ENCODE results near the gene CASQ2. TPM values are rescaled to one million over a fixed set of nuclear protein-coding genes. Genes with fewer than 3 reads are reported as not detected.

Gene CASQ2
- total RNA-seq, 1 donor from 2014 or later, result not detected

DNA sequence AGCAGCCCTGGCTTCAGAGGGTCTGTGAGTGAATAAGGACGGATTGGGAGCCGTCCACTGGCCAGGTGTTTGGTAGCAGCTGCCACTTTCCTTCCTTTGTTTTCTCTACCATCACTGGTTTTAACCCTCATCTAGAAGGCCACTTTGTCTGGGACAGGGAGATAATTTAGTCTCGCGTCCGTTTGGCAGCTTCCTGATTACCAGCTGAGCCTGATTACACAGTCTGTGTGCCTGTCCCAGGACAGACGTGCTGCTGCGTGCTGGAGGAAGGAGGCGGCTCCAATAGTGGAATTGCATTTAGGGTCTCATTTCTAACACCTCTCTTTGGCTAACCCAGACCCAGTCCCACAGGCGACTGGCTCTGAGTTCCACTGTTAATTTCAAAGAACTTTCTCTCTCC lies 24.6 kb upstream of the CASQ2 start:
- H3K36me3 Mint-ChIP-seq (ENCODE audit: insufficient read depth), result no peaks in the 10 kb centered on the region
- no peak overlapping the region for H3K4me3 Mint-ChIP-seq (ENCODE audit: low read depth)
- DNase-seq (ENCODE audit: low spot score, unreplicated experiment), result no peak
- H3K4me1 Mint-ChIP-seq (ENCODE audit: low read depth), result peaks cover 10% of the 10 kb centered on the region
- TF ChIP-seq, protein P1, sequence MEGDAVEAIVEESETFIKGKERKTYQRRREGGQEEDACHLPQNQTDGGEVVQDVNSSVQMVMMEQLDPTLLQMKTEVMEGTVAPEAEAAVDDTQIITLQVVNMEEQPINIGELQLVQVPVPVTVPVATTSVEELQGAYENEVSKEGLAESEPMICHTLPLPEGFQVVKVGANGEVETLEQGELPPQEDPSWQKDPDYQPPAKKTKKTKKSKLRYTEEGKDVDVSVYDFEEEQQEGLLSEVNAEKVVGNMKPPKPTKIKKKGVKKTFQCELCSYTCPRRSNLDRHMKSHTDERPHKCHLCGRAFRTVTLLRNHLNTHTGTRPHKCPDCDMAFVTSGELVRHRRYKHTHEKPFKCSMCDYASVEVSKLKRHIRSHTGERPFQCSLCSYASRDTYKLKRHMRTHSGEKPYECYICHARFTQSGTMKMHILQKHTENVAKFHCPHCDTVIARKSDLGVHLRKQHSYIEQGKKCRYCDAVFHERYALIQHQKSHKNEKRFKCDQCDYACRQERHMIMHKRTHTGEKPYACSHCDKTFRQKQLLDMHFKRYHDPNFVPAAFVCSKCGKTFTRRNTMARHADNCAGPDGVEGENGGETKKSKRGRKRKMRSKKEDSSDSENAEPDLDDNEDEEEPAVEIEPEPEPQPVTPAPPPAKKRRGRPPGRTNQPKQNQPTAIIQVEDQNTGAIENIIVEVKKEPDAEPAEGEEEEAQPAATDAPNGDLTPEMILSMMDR (IDR thresholded peaks at IDR 0.05; ENCODE audit: unreplicated experiment), result no peak
- H3K27ac Mint-ChIP-seq, result no peak overlapping the region
- H3K9me3 Mint-ChIP-seq (ENCODE audit: low read depth), result no peaks in the 10 kb centered on the region
- peaks cover 12% of the 10 kb centered on the region for H3K27me3 Mint-ChIP-seq

DNA sequence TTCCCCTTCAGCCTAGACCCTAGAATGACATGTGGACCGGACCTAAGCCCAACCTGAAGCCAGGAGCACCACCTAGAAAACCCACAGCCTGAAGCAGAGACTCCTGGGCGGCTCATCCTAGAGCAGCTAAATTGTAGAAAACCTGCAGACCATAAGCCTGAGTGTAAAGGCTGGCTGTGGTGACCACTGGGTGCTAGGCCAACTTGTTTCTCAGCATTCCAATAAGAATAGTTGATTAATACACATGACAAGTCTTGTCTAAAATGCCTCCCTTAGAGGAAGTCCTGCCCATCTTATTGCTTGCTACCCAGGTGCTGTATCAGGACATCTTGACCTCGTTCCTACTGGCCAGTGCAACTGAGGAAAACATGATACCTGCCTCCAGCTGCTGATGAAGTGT lies 23.3 kb upstream of the CASQ2 start:
- H3K27me3 Mint-ChIP-seq, result peaks cover 12% of the 10 kb centered on the region
- H3K4me1 Mint-ChIP-seq (ENCODE audit: low read depth), result peaks cover 10% of the 10 kb centered on the region
- TF ChIP-seq, protein P1 (IDR thresholded peaks at IDR 0.05; ENCODE audit: unreplicated experiment), result no peak
- peaks cover 5% of the 10 kb centered on the region for H3K9me3 Mint-ChIP-seq (ENCODE audit: low read depth)
- no peak overlapping the region for H3K4me3 Mint-ChIP-seq (ENCODE audit: low read depth)
- no peaks in the 10 kb centered on the region for H3K36me3 Mint-ChIP-seq (ENCODE audit: insufficient read depth)
- no peak overlapping the region for H3K27ac Mint-ChIP-seq
- DNase-seq (ENCODE audit: low spot score, unreplicated experiment), result no peak

DNA sequence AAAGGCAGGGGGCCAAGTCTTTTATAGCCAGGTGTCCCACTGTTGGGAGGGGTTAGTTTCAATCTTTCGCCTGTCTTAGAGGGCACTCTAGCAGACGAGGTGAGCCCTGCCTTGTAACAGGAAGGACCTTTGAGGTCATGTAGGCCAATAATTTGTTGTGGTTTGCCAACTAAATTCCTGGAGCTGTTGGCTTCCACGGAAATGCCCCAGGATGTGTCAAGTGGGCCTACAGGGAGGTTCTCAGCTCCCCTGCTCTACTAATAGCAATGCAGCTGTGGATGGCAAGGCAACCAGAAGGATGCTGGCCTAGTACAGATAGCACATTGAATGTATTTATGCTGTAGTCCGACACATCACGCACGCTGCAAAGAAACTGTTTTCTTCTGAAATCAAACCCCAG lies 22.3 kb upstream of the CASQ2 start:
- H3K27ac Mint-ChIP-seq, result no peak overlapping the region
- TF ChIP-seq, protein P1 (IDR thresholded peaks at IDR 0.05; ENCODE audit: unreplicated experiment), result no peak

DNA sequence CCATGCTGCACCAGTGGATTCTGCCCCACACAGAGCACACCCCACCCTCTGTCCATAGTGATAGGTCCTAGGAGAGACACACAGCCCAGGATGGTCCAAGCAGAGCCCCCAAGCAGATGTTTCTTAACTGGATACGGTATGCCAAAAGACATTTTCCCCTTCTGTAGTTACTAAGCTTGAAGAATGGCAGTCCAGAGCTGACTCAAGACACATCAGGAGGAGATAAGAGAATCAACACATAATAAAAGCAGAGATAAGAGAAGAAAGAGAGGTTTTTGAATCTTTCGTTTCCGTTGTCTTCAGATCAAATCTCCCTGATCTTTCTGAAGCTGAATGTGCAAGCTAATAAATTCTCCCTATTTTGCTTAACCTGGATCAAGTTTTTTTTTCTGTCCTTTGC lies 21.8 kb upstream of the CASQ2 start:
- H3K27ac Mint-ChIP-seq, result no peak overlapping the region
- H3K9me3 Mint-ChIP-seq (ENCODE audit: low read depth), result peaks cover 8% of the 10 kb centered on the region
- peaks cover 12% of the 10 kb centered on the region for H3K27me3 Mint-ChIP-seq
- no peak for DNase-seq (ENCODE audit: low spot score, unreplicated experiment)
- H3K4me3 Mint-ChIP-seq (ENCODE audit: low read depth), result no peak overlapping the region
- H3K36me3 Mint-ChIP-seq (ENCODE audit: insufficient read depth), result no peaks in the 10 kb centered on the region
- TF ChIP-seq, protein P1 (IDR thresholded peaks at IDR 0.05; ENCODE audit: unreplicated experiment), result no peak
- H3K4me1 Mint-ChIP-seq (ENCODE audit: low read depth), result peaks cover 10% of the 10 kb centered on the region

More for the DNA sequence above, 22.3 kb upstream of the CASQ2 start:
- Mint-ChIP-seq H3K4me1 (ENCODE audit: low read depth) (peaks cover 10% of the 10 kb centered on the region), H3K9me3 (ENCODE audit: low read depth) (peaks cover 8% of the 10 kb centered on the region), H3K36me3 (ENCODE audit: insufficient read depth) (no peaks in the 10 kb centered on the region), H3K27me3 (peaks cover 12% of the 10 kb centered on the region), H3K4me3 (ENCODE audit: low read depth) (no peak overlapping the region)
- no peak for DNase-seq (ENCODE audit: low spot score, unreplicated experiment)

DNA sequence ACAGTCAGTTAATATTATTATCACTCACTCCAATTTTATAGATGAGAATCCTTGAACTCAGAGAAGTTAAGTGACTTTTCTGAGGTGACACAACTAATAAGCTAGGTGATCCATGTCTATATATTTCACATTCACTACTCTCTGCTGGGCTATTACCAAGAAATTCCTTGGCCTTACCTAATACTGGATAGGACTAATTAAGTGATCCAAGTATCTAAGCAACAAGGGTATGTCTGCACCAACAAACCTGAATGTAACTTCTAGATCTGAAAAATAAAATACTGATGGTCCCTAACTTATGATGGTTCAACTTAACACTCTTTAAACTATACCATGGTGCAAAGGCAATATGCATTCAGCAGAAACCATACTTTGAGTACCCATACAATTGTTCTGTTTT lies 14.8 kb upstream of the CASQ2 start:
- no peak overlapping the region for H3K4me3 Mint-ChIP-seq (ENCODE audit: low read depth)
- TF ChIP-seq, protein P1 (IDR thresholded peaks at IDR 0.05; ENCODE audit: unreplicated experiment), result no peak
- H3K36me3 Mint-ChIP-seq (ENCODE audit: insufficient read depth), result no peaks in the 10 kb centered on the region
- H3K27ac Mint-ChIP-seq, result no peak overlapping the region
- H3K27me3 Mint-ChIP-seq, result no peaks in the 10 kb centered on the region
- no peaks in the 10 kb centered on the region for H3K4me1 Mint-ChIP-seq (ENCODE audit: low read depth)
- DNase-seq (ENCODE audit: low spot score, unreplicated experiment), result no peak
- peaks cover 11% of the 10 kb centered on the region for H3K9me3 Mint-ChIP-seq (ENCODE audit: low read depth)
